ENCODE results near the gene MAGEC3.

DNA sequence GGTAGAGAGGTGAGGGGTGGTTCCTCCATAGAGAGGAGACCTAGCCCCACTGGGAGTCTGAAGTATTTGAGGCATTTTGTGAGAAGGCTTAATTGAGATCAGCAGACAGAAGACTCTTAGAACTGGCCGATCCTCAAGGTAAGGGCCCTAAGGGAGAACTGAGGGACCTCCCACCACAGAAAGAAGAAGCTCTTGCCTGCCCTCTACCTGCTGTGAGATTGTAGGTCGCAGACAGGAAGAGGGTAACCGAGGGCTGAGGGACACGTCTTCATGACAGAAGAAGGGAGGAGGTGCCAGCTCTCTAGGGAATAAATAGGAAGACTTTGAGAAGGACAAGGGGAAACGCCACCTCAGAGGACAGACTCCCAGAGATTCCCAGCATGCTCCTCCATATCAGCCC lies 41.5 kb downstream of the MAGEC3 start:
- no peak for TF ChIP-seq EZH2 (IDR thresholded peaks at IDR 0.05; ENCODE audit: borderline replicate concordance, low read length)
- TF ChIP-seq, protein P1, sequence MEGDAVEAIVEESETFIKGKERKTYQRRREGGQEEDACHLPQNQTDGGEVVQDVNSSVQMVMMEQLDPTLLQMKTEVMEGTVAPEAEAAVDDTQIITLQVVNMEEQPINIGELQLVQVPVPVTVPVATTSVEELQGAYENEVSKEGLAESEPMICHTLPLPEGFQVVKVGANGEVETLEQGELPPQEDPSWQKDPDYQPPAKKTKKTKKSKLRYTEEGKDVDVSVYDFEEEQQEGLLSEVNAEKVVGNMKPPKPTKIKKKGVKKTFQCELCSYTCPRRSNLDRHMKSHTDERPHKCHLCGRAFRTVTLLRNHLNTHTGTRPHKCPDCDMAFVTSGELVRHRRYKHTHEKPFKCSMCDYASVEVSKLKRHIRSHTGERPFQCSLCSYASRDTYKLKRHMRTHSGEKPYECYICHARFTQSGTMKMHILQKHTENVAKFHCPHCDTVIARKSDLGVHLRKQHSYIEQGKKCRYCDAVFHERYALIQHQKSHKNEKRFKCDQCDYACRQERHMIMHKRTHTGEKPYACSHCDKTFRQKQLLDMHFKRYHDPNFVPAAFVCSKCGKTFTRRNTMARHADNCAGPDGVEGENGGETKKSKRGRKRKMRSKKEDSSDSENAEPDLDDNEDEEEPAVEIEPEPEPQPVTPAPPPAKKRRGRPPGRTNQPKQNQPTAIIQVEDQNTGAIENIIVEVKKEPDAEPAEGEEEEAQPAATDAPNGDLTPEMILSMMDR (conservative IDR thresholded peaks at IDR 0.05 in 1 of 2, IDR thresholded peaks at IDR 0.05 in 1 of 2; ENCODE audit: extremely low read depth in 1 of 2, insufficient read depth in 1 of 2, low read depth in 1 of 2, low read length in 2 of 2), result no peak

Data from mammary epithelial cell (primary cell).